ENCODE results near the gene PGAM2.

Gene PGAM2

DNA sequence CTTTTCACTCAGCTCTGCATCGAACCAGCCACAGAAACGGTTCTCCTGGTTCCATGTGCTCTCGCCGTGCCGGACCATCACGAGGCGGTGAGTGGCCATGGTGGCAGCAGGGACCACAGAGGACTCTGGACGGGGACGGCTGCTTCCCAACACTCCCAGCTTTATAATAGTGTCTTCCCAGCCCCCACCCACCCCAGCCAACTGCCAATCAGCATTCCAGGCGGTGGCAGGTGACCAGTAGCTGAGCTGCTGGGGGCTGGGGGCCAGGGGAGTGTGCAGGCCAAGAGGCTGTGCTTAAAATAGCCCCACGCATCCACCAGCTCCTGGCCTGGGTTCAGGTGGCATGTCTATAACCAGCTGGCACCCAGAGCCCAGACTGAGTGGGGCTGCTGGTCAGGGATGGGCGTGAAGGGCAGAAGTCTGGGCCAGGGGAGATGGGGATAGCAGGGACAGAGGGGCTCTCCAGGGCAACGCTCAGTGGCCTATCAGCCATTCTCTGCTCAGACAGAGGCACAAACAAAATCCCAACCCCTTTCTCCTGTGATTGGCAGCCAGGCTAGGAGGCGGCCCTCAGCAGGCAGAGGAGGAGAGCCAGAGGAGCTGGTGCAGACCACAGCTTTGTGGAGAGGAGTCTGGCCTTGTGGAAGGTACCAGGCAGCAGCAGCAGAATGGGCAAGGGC is at the start of gene PGAM2:
Gene PGAM2, minus strand, starts transcription at position 137 of the 680 bp plus-strand sequence. Its CDS starts 38 bp downstream, at position 99.
- DNase-seq = peak; percentile 31

DNA sequence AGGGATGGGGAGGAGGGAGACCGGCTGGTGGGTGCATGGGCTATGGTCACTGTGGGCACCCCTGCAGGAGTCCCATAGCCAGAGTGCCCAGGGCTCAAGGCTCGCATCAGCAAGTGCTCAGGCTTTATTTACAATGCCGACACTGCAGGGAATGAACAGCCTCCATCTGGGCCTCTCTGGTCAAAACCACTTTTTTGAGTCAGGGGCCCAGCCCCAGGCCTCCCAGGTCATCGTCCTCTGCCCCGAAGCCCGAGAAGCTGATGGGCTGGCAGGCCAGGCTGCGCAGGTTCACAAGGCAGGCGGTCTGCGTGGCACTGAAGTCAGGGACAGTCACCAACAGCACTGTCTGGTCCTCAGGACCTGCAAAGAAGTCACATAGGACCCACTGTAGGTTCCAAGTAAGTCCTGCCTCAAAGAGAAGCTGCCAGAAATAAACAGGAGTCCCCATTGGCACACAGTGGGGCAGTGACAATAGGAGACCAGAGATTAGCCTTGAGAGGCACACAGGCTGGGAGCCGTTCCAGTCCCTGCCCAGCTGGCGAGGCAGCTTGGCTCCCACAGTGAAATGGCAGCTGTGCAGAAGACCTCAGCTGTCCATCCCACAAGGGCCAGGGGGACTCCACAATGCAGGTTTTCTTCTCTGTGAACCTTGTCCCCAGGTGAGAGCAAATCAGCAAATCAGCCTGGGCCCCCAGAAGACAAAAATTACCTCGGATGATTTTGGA is 49.4 kb upstream of the PGAM2 start:
- no peak for DNase-seq

DNA sequence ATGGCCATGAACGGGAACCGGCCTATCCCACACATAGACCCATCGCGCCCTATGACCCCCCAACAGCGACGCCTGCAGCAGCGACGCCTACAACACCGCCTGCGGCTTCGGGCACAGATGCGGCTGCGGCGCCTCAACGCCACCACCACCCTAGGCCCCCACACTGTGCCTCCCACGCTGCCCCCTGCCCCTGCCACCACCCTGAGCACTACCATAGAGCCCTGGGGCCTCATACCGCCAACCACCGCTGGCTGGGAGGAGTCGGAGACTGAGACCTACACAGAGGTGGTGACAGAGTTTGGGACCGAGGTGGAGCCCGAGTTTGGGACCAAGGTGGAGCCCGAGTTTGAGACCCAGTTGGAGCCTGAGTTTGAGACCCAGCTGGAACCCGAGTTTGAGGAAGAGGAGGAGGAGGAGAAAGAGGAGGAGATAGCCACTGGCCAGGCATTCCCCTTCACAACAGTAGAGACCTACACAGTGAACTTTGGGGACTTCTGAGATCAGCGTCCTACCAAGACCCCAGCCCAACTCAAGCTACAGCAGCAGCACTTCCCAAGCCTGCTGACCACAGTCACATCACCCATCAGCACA is 48.5 kb upstream of the PGAM2 start:
- DNase-seq = no peak

DNA sequence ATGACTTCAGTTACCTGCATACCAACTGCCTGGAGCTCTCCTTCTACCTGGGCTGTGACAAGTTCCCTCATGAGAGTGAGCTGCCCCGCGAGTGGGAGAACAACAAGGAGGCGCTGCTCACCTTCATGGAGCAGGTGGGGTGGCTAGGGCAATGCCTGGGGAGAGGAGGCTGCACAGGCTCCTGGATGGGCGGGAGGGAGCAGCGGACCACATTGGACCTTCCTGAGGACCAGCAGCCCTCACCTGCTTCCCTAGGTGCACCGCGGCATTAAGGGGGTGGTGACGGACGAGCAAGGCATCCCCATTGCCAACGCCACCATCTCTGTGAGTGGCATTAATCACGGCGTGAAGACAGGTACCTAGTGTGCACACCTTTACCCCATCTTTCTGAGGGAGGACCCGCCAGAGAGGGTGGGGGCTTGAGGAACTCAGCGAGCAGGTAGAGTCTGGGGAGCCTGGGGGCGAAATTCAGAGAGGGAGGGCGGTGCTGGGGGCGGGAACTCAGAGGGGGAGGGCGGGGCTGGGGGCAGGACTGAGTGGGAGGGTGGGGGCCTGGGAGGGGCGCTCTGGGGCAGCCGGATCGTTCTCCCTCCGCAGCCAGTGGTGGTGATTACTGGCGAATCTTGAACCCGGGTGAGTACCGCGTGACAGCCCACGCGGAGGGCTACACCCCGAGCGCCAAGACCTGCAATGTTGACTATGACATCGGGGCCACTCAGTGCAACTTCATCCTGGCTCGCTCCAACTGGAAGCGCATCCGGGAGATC is 47.8 kb upstream of the PGAM2 start:
- DNase-seq = no peak

DNA sequence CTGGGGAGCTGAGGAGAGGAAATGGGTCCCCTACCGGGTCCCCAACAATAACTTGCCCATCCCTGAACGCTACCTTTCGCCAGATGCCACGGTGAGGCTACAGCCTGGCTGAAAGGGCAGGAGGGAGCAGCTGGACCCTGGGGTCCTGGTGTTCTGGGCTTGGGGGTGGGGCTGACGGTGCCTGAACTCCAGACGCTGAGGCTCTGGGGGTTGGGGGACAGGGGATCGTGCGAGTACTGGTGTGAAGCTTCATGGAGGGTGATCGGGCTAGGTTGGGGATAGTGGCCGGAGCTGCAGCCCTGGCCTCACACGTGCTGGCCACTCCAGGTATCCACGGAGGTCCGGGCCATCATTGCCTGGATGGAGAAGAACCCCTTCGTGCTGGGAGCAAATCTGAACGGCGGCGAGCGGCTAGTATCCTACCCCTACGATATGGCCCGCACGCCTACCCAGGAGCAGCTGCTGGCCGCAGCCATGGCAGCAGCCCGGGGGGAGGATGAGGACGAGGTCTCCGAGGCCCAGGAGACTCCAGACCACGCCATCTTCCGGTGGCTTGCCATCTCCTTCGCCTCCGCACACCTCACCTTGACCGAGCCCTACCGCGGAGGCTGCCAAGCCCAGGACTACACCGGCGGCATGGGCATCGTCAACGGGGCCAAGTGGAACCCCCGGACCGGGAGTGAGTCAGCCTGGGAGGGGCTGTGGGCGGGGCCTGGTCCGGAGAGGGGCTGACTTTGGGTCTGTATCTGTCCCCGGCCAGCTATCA is 47.0 kb upstream of the PGAM2 start:
- no peak for DNase-seq

DNA sequence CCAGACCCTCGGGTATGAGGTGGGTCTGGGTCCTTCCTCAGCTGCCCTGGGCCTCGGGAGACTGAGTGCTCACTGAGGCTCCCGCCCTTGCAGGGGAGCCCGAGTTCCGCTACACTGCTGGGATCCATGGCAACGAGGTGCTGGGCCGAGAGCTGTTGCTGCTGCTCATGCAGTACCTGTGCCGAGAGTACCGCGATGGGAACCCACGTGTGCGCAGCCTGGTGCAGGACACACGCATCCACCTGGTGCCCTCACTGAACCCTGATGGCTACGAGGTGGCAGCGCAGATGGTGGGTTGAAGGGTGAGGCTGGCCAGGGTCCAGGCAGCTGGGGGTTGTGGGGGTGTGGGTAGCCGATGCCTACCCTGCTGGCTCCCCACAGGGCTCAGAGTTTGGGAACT is 46.4 kb upstream of the PGAM2 start:
- DNase-seq = no peak

DNA sequence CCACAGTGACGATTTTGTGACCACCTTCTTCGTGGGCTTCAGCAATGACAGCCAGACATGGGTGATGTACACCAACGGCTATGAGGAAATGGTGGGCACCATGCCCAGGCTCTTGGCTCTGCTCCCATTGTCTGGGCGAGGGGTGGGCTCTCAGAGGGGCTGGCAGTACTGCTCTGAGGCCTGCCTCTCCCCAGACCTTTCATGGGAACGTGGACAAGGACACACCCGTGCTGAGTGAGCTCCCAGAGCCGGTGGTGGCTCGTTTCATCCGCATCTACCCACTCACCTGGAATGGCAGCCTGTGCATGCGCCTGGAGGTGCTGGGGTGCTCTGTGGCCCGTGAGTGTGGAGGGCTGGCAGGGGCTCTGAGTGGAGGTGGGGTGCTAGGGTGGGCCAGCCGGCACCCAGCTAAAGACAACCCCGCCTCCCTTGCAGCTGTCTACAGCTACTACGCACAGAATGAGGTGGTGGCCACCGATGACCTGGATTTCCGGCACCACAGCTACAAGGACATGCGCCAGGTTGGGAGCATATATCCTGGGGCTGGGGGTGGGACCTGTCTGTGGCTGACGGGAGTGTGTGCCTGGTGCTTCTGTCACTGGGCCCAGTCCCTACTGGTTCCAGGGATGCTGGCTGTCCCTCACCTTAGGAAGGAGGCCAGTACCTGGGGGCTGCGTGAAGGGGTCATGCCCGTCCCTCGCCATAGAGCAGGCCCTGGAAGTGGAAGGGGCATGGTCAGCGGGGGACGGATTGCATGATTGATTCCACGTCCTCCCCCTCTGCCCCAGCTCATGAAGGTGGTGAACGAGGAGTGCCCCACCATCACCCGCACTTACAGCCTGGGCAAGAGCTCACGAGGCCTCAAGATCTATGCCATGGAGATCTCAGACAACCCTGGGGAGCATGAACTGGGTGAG is 45.6 kb upstream of the PGAM2 start:
- peak; percentile 6 for DNase-seq

DNA sequence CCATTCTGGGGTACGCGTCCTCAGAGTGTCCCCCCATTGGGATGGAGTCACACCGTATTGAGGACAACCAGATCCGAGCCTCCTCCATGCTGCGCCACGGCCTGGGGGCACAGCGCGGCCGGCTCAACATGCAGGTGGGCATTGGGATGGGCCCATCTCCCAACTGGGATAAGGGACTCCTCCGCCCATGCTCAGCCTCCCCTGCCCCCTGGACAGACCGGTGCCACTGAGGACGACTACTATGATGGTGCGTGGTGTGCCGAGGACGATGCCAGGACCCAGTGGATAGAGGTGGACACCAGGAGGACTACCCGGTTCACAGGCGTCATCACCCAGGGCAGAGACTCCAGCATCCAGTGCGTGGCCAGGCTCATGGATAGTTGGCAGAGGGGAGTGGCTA is 44.6 kb upstream of the PGAM2 start:
- DNase-seq = no peak

DNA sequence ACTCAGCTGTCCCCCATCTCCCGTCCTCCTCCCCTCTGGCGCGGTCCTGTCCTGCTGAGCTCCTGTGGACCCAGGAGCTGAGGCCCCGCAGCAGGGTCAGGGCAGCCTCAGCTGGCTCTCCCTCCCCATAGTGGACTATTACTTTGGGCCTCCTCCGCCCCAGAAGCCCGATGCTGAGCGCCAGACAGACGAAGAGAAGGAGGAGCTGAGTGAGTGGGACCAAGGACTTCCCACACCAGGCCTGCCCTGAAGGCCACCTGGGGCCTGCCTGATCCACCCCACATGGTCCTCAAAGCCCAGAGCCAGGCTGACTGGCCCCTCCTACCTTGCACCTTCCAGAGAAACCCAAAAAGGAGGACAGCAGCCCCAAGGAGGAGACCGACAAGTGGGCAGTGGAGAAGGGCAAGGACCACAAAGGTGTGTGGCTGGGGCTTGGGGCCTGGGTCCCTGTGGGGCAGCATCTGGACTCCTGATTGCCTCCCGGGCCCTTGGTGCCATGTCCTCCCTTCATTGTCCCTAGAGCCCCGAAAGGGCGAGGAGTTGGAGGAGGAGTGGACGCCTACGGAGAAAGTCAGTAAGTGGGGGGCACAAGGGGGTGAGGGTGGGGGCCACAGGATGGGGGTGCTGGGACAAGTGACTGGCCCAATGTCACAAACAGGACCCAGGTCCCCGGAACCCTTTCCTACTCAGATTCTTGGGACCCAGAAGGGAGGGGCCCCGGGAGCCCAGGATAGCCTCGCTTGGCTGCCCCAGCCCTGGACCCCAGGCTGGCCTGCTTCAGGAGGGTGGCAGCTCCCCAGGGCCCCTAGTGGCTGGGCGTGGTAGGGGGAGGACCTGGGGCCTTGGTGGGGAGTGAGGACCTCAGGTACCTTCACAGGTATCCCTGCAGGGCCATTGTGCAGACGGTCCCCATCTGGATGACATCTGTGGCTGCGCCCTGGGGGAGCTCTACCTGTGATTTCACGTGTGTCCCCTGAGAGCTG is 43.7 kb upstream of the PGAM2 start:
- DNase-seq = no peak

DNA sequence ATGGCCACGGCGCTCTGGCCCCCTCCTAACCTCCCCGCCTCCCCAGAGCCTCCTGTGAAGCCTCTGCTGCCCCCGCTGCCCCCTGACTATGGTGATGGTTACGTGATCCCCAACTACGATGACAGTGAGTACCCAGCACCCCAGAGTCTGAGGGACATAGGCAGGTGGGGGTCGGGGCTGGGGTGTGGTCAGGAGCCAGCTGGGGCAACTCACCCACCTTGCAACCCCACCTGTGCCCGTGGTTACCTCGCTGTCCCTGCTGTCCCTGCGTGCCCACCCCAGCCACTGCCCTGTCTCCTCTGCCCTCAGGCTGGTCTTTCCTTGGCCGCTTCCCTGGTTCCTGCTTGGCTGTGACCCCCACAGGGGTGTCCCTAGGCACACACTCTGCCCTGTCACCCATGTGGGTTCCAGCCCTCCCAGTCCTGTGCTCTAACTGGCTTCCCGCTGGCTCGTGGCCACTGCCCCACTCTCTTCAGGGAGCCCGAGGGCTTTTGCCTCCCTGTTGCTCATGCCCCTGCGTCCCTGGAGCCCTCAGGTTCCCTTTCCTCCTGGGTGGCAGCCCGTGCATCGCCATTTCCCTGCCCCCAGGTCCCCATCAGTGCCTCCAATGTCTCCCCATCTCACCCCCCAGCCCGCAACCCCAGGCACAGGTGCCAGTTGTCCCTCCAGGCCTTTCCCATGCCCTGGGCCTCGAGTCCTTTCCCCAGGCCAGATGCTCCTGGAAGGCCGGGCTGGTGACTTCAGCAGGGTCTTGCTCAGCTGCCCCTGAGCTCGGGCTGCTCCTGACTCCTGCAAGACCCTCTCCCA is 42.8 kb upstream of the PGAM2 start:
- DNase-seq = no peak

DNA sequence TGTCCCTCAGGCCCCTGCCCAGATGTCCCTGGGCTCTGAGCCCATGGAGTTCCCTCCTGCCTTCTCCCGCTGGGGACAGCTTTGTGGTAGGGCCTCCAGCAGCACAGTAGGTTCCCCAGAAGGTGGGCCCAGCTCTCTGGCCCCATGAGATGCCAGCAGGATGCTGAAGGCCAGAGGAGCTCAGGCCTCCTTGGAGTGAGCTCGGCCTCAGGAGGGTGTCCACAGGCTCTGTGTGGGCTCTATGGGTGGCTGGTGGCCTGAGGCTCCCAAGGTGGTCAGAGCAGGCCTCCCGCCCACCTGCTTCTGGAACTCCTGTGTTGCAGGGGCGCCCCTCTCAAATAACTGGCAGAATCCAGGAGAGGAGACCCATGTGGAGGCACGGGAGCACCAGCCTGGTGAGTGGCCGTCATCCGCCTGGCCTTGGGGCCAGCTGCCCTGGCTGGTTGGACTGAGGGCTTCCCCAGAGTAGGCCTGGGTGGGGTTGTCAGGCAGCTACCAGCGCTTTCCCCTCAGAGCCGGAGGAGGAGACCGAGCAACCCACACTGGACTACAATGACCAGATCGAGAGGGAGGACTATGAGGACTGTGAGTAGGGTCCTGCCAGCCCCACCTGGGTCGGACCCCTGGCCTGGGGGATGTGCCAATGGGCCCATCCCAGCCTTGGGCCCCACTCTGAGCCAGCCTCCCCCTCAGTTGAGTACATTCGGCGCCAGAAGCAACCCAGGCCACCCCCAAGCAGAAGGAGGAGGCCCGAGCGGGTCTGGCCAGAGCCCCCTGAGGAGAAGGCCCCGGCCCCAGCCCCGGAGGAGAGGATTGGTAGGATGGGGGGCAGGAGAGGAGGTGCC is 42.0 kb upstream of the PGAM2 start:
- no peak for DNase-seq

DNA sequence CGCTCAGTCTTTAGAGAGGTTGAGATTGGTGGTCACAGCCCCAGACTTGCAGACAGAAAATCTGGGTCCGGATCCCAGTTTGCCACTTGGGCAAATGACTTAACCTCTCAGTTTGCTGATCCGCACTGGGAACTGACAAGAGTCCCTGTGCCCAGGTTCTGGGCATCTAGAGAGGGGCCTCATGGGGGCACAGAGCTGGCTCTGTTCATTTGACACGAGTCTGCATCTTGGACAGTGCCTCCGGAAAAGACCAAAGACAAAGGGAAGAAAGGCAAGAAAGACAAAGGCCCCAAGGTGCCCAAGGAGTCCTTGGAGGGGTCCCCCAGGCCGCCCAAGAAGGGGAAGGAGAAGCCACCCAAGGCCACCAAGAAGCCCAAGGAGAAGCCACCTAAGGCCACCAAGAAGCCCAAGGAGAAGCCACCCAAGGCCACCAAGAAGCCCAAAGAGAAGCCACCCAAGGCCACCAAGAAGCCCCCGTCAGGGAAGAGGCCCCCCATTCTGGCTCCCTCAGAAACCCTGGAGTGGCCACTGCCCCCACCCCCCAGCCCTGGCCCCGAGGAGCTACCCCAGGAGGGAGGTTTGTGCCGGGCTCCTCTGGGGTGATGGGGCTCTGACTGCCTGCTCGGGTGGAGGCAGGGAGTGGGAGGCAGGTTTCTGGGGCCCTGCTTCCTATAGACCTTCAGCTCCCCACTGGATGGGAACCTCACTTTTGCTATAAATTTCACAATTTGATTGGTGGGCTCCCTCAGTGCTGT is 41.1 kb upstream of the PGAM2 start:
- DNase-seq = no peak

DNA sequence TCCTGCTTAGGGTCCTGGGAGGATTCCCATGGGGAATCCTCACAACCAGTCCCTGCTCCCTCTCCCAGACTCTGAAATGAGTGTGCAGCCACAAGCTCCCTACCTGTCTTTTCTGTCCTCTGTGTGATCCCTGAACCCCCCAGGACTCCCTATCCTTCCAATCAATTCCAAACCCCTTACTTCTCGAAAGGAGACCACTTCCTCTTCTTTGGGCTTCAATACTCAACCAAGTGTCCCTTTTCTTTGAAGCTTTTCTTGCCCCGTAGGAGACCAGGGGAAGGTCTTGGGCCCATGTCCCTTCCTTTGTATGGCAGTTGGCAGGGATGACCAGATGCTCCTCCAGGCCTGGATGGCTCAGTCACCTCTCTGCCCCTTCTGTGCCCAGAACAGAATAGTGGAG is 40.5 kb upstream of the PGAM2 start:
- no peak for DNase-seq

DNA sequence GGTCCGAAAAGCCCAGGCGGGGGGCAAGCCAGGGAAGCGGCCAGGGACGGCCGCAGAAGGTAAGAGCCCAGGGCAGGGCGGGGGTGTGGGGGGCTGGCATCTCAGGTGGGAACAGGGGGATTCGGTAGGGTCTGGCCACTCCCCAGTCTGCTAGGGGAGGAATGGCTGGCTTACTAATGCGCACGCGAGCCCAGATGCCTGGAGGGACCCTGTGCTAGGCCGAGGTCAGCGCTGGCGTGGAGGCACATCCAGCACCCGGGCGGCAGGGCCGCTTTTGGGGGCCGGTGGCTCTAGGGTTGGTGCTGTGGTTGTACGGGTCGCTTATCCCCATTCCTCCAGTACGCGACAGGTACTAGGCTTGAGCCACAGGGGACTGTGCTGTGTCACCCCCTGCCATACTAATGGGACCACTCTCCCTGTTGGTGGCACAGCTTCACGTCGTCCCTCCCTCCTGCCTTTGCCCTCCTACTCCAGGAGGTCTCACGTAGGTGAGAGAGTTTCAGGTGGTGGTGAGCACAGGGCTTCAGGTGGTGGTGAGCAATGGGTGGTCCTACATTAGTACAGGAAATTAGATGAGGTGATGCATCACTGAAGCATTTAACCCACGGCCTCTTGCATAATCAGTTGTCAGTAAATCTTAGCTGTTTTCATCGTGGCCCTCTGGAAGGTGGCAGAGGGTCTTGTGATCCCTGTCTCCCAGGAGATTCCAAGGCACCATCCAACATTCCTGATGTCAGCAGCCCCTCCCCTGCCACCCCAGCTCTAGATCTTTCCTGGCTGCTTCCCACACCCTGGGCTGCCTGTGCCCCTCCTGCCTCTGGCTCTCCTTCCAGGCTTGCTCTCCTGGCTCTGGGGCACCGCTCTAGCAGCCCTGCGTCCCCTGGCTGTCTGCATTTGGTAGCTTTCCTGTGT is 39.7 kb upstream of the PGAM2 start:
- peak; percentile 56 for DNase-seq

DNA sequence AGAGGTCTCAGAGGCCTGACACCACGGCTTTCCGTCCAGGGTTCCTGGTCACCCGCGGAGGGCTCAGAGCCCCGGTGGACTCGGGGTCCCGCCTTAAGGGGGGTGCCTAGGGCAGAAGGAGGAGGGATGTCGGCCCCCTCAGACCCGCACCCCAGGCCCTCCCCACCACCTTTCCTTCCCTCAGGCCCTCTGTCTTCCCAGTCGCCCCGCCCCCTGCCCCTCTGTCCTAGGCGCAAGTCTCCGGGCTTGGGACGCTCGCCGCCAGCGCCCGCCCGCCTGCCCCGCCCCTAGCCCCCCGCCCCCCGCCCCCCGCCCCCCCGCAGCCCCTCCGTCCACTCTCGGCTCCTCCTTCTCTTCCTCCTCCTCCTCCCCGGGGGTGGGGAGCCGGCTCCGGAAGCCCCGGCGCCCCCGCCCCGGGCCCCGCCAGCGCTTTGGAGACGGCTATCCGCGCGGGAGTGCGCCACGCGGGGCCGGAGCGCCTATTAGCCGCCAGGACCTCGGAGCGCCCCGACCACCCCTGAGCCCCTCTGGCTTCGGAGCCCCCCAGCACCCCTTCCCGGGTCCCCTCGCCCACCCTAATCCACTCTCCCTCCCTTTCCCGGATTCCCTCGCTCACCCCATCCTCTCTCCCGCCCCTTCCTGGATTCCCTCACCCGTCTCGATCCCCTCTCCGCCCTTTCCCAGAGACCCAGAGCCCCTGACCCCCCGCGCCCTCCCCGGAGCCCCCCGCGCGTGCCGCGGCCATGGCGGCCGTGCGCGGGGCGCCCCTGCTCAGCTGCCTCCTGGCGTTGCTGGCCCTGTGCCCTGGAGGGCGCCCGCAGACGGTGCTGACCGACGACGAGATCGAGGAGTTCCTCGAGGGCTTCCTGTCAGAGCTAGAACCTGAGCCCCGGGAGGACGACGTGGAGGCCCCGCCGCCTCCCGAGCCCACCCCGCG is 38.8 kb upstream of the PGAM2 start, which contains the start of gene AEBP1:
Gene AEBP1, plus strand, starts transcription at position 423 of the 937 bp plus-strand sequence. Its CDS starts 321 bp downstream, at position 744.
- peak; percentile 48 for DNase-seq
